B cell (primary cell): ENCODE measurements around the gene NUP85. TPM values are rescaled to one million over a fixed set of nuclear protein-coding genes. Genes with fewer than 3 reads are reported as not detected.
A peak's percentile ranks its signal among the peaks of the same experiment; 100 is the strongest.
"Not testable (repeated sequence)": the region's sequence is repeated elsewhere in the genome, so short reads cannot be mapped to it uniquely, and the experiment has no call there.

Source experiments
- ATAC-seq: fragments of 200-7000 bp; cut with Tn5 transposase; one replicate; pipeline ENCODE4 v1.10.0; 2021; ENCODE audit warnings: low read depth, mild to moderate bottlenecking, moderate number of reproducible peaks, moderate library complexity
- CTCF ChIA-PET: fragments of 350-600 bp; sonication (Branson Sonifier 250); formaldehyde crosslinking; loops from one replicate; lab custom pipeline; 2021; ENCODE audit warnings: antibody characterized with exemption, inconsistent platforms; lab: Charles Lee
- POLR2A ChIA-PET: fragments of 350-600 bp; sonication (Branson Sonifier 250); formaldehyde crosslinking; loops from one replicate; lab custom pipeline; 2021; ENCODE audit warnings: antibody characterized with exemption; lab: Charles Lee
- DNase-seq: peaks from one replicate; pipeline ENCODE4 v3.0.0; 2013
- H2AFZ ChIP-seq: 2 replicates; pipeline ENCODE4 v1.6.1; 2012; ENCODE audit warnings: mild to moderate bottlenecking, low read depth, low read length; ENCODE audit not compliant: insufficient read depth, poor library complexity, severe bottlenecking
- H3K27ac ChIP-seq, 2 donors: 1 replicate in 1 of 2; 2 replicates in 1 of 2; pipeline ENCODE4 v1.5.1; 2012 to 2013; ENCODE audit warnings: low read length in 2 of 2, mild to moderate bottlenecking in 2 of 2, moderate library complexity in 1 of 2
- H3K27me3 ChIP-seq, 4 experiments: fragments of 200-600 bp in 1 of 4; sonication (generic) in 1 of 4; replicated peaks in 1 of 4; 1 replicate in 2 of 4; 2 replicates in 2 of 4; pipeline versions ENCODE4 v1.6.1 to v1.7.0; 2013 to 2016; ENCODE audit warnings: low read length in 3 of 4, mild to moderate bottlenecking in 2 of 4, mixed read lengths in 1 of 4, moderate library complexity in 1 of 4; ENCODE audit not compliant: insufficient read depth in 4 of 4, control insufficient read depth in 3 of 4; ENCODE audit errors: control extremely low read depth in 1 of 4
- H3K36me3 ChIP-seq, 2 experiments: replicated peaks in 1 of 2; 1 replicate in 1 of 2; 2 replicates in 1 of 2; pipeline versions ENCODE4 v1.6.1 to v1.7.1; 2013; ENCODE audit warnings: low read length in 1 of 2; ENCODE audit not compliant: insufficient read depth in 2 of 2, control insufficient read depth in 1 of 2; ENCODE audit errors: control extremely low read depth in 1 of 2, extremely low read depth in 1 of 2
- H3K4me1 ChIP-seq, 2 donors: fragments of 200-600 bp in 1 of 2; sonication (generic) in 1 of 2; 1 replicate in 1 of 2; 2 replicates in 1 of 2; pipeline versions ENCODE4 v1.5.1 to v1.6.1; 2013 to 2017; ENCODE audit warnings: low read length in 2 of 2; ENCODE audit not compliant: control insufficient read depth in 2 of 2, insufficient read depth in 2 of 2
- H3K4me2 ChIP-seq: replicated peaks from 2 replicates; pipeline ENCODE3; 2012; ENCODE audit warnings: mild to moderate bottlenecking, low read depth, low read length; ENCODE audit not compliant: poor library complexity, severe bottlenecking
- H3K4me3 ChIP-seq, 5 experiments: fragments of 200-600 bp in 1 of 5; sonication (generic) in 1 of 5; 1 replicate in 3 of 5; 2 replicates in 2 of 5; pipeline versions ENCODE4 v1.5.1 to v1.7.0; 2011 to 2016; ENCODE audit warnings: low read length in 4 of 5, mild to moderate bottlenecking in 4 of 5, low read depth in 2 of 5, control low read depth in 1 of 5, moderate library complexity in 1 of 5; ENCODE audit not compliant: insufficient read depth in 1 of 5; ENCODE audit errors: control extremely low read depth in 1 of 5, extremely low read depth in 1 of 5
- H3K79me2 ChIP-seq: fragments of 200-600 bp; sonication (generic); one replicate; pipeline ENCODE4 v1.6.0; 2016; ENCODE audit warnings: low read length; ENCODE audit not compliant: control insufficient read depth, insufficient read depth
- H3K9ac ChIP-seq: fragments of 200-600 bp; sonication (generic); 2 replicates; pipeline ENCODE4 v1.6.1; 2017; ENCODE audit warnings: mild to moderate bottlenecking, low read length, moderate library complexity
- H3K9me3 ChIP-seq, 3 donors: one replicate each; pipeline versions ENCODE4 v1.6.1 to v1.7.1; 2013; ENCODE audit warnings: low read length in 2 of 3; ENCODE audit not compliant: control insufficient read depth in 2 of 3, insufficient read depth in 1 of 3; ENCODE audit errors: control extremely low read depth in 1 of 3
- H4K20me1 ChIP-seq: 2 replicates; pipeline ENCODE4 v1.6.0; 2012; ENCODE audit warnings: mild to moderate bottlenecking, low read length; ENCODE audit not compliant: insufficient read depth, control insufficient read depth, poor library complexity, severe bottlenecking
- H3K27ac Mint-ChIP-seq: one replicate; pipeline ENCODE4 v1.8.0; 2021; ENCODE audit warnings: mixed read lengths
- H3K27me3 Mint-ChIP-seq: one replicate; pipeline ENCODE4 v1.8.0; 2021; ENCODE audit warnings: mixed read lengths
- H3K4me1 Mint-ChIP-seq: one replicate; pipeline ENCODE4 v1.8.0; 2021; ENCODE audit warnings: mixed read lengths
- H3K4me3 Mint-ChIP-seq: one replicate; pipeline ENCODE4 v1.8.0; 2021; ENCODE audit warnings: mixed read lengths
- H3K9me3 Mint-ChIP-seq: one replicate; pipeline ENCODE4 v1.8.0; 2022; ENCODE audit warnings: mixed read lengths; ENCODE audit not compliant: insufficient read depth
- CTCF ChIP-seq: fragments of 200-600 bp; IDR thresholded peaks from one replicate; pipeline ENCODE4 v1.8.0; 2022; ENCODE audit warnings: antibody characterized with exemption, mild to moderate bottlenecking
- EZH2 ChIP-seq: IDR thresholded peaks from 2 replicates; pipeline ENCODE4 v1.6.1; 2012; ENCODE audit warnings: borderline replicate concordance, low read depth, mild to moderate bottlenecking, moderate library complexity, low read length; ENCODE audit not compliant: insufficient read depth, poor library complexity, severe bottlenecking
- WGBS: methylation state at CpG from one replicate; pipeline ENCODE4 v1.1.5; 2013; ENCODE audit warnings: missing lambda C conversion rate; ENCODE audit not compliant: insufficient coverage; 5-methylcytosine and 5-hydroxymethylcytosine counted together
- intact Hi-C: fragments of 100-400 bp; cut with micrococcal nuclease; formaldehyde crosslinking; loops from one replicate; pipeline ENCODE4 v1.10.0; 2022
- polyA minus RNA-seq: library from RNA; depleted of rRNA, polyadenylated mRNA; stranded (reverse); fragments of >200 nt; gene quantifications from 2 replicates; pipeline ENCODE4 v1.2.3, GENCODE V29; 2012
- polyA plus RNA-seq: library from polyadenylated mRNA; depleted of rRNA; stranded (reverse); fragments of >200 nt; gene quantifications from 2 replicates; pipeline ENCODE4 v1.2.3, GENCODE V29; 2012
- total RNA-seq, 2 donors: library from RNA; stranded (reverse); fragments of 120-200 nt in 1 of 2; gene quantifications; 1 replicate in 1 of 2; 2 replicates in 1 of 2; pipeline versions ENCODE4 v1.2.3 to v1.2.4, GENCODE V29; 2013 to 2022

Gene NUP85
- total RNA-seq (128 and 142 TPM in 2 replicates), polyA plus RNA-seq (97.5 and 170 TPM in 2 replicates), polyA minus RNA-seq (44.0 and 45.9 TPM in 2 replicates)
- total RNA-seq (2013), result 43.4 TPM

- DNase-seq (peak; percentile 97), ATAC-seq (peak; percentile 90)
- TF ChIP-seq EZH2, result no peak
- TF ChIP-seq CTCF, result no peak
- intact Hi-C loops, result loop anchor here (1.0 to 10.0 kb wide), 5 partner anchors 22 to 200 kb away; partner anchors contain the start of genes ATP5PD, GRB2, JPT1 and KCTD2
- Histone ChIP-seq H4K20me1 (peaks cover 6% of the 10 kb centered on the region), H3K9ac (peak within 1 kb of the TSS; percentile 97), H3K79me2 (peaks cover 41% of the 10 kb centered on the region), H3K27me3 (no peaks in the 10 kb centered on the region), H3K4me2 (peak within 1 kb of the TSS; percentile 89), H3K27ac (peak within 1 kb of the TSS; percentile 83 to 85), H3K4me3 (peak within 1 kb of the TSS; percentile 67 to 98 (median 92)), H3K36me3 (peaks cover 0 to 6% of the 10 kb centered on the region in 2 experiments), H3K9me3 (no peaks in the 10 kb centered on the region), H2AFZ (peak within 1 kb of the TSS; percentile 99), H3K4me1 (peaks cover 9 to 21% of the 10 kb centered on the region in 2 donors)
- Mint-ChIP-seq H3K4me1 (peaks cover 26% of the 10 kb centered on the region), H3K9me3 (no peaks in the 10 kb centered on the region), H3K27me3 (no peaks in the 10 kb centered on the region), H3K4me3 (peak within 1 kb of the TSS; percentile 99), H3K27ac (peak within 1 kb of the TSS; percentile 100)
- whole genome bisulfite sequencing, result under 1% methylated on average over 57 of the region's 57 CpGs
- POLR2A ChIA-PET, result interaction anchor here (0.6 to 1.4 kb wide), 6 partner anchors 23 to 158 kb away, joined by 3 to 4 read pairs (median 3); partner anchors contain the start of genes ARMC7, ATP5PD, KCTD2 and MIF4GD
- CTCF ChIA-PET, result interaction anchor here (0.9 to 8.7 kb wide), 12 partner anchors 32 to 248 kb away, joined by 3 to 249 read pairs (median 3); partner anchors contain the start of genes ARMC7 and MIF4GD
Measured at GRCh38 chr17:75205037-75205792, at the start of gene NUP85. Gene NUP85, plus strand, starts transcription at chr17:75205679. Its CDS starts 83 bp downstream, at chr17:75205762.

GRCh38 chr17:75158480-75158879 lies 47.0 kb upstream of the NUP85 start:
- peaks cover 11% of the 10 kb centered on the region for H3K4me1 Mint-ChIP-seq
- H3K4me3 ChIP-seq, H2AFZ ChIP-seq, H3K4me2 ChIP-seq, H3K9ac ChIP-seq, H3K9me3 Mint-ChIP-seq, intact Hi-C loops, H3K36me3 ChIP-seq, H3K27ac Mint-ChIP-seq, DNase-seq, H3K27me3 Mint-ChIP-seq, H3K27ac ChIP-seq, H3K27me3 ChIP-seq, H4K20me1 ChIP-seq, H3K4me3 Mint-ChIP-seq, ATAC-seq, H3K9me3 ChIP-seq: not testable (repeated sequence)
- peaks cover 12% of the 10 kb centered on the region for H3K79me2 ChIP-seq
- CTCF ChIA-PET, result interaction anchor here (0.8 to 1.1 kb wide), 3 partner anchors 10 to 44 kb away, joined by 3 to 4 read pairs (median 3); no protein-coding TSS in a partner anchor
- peaks cover 6 to 18% of the 10 kb centered on the region in 2 donors for H3K4me1 ChIP-seq
- POLR2A ChIA-PET, result interaction anchor here (0.6 to 0.8 kb wide), 2 partner anchors 19 to 27 kb away, joined by 3 to 15 read pairs; partner anchors contain the start of gene NT5C
- WGBS, result 99% methylated on average over 6 of the region's 8 CpGs
